Stimulated activated CD4-positive, alpha-beta T cell treated with anti-CD3 and anti-CD28 coated beads, Interleukin-1b, Interleukin-23, amount 100 ng/mL, for 1 hour (primary cell): ENCODE measurements around the gene DGKQ.
"Not testable (repeated sequence)": the region's sequence is repeated elsewhere in the genome, so short reads cannot be mapped to it uniquely, and the experiment has no call there.

Experiments
- DNase-seq, 2 donors: peaks; one replicate each; pipeline ENCODE4 v3.0.0-alpha.2; 2020; ENCODE audit warnings: low read depth in 2 of 2

The DGKQ gene

GRCh38 chr4:925171-925570 lies 48.2 kb downstream of the DGKQ start:
- no peak for DNase-seq

GRCh38 chr4:924107-925096 lies 49.0 kb downstream of the DGKQ start:
- no peak for DNase-seq

DNA sequence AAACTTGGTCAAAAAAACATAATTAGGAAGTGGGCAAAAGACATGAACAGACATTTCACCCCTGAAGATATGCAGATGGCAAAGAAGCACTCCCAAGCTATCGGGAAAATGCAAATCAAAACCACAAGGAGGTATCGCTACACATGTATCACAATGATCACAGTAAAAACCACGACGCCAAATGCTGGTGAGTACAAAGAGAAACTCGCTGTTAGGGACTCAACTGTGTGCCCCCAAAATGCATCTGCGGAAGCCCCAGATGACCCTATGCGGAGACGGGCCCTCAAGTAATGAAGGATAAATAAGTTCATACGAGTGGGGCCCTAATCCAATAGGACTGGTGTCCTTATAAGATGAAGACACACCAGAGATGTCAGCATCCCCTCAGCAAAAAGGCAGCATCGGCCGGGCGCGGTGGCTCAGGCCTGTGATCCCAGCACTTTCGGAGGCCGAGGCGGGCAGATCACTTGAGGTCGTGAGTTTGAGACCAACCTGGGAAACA lies 51.5 kb downstream of the DGKQ start:
- no peak for DNase-seq

DNA sequence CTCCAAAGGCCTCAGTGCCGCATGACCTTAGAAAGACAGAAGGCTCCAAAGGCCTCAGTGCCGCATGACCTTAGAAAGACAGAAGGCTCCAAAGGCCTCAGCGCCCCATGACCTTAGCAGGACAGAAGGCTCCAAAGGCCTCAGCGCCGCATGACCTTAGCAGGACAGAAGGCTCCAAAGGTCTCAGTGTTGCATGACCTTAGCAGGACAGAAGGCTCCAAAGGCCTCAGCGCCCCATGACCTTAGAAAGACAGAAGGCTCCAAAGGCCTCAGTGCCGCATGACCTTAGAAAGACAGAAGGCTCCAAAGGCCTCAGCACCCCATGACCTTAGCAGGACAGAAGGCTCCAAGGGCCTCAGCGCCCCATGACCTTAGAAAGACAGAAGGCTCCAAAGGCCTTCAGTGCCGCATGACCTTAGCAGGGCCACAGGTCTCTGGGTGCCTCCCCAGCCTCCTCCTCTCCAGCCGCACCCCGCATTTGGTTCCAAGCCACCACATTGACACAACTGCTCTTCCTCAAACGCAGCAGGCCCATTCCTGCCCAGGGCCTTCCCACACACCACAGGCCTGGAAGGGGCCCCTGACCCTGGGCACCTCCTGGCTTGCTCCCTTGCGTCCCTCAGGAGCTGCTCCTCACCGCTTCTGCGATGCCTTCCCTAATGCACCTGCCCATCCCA lies 54.2 kb downstream of the DGKQ start:
- not testable (repeated sequence) for DNase-seq

GRCh38 chr4:918591-918990 lies 54.8 kb downstream of the DGKQ start:
- not testable (repeated sequence) for DNase-seq

DNA sequence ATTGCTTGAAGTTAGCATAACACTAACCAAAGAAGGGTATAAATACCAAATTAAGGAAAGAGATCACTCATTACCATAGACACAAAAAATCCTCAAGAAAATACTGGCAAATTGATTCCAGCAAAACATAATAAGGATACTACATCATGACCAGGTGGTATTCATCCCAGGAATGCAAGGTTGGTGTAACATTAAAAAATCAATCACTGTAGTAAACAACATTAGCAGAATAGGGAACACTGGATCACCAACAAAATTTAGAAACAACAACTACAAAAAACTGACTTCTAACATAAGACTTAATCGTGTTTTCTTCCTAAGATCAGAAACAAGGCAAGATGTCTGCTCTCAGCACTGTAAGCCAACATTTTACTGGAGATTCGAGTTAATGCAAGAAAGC lies 55.4 kb downstream of the DGKQ start:
- DNase-seq = no peak

- DNase-seq = no peak
Observed at GRCh38 chr4:917466-917865, 55.9 kb downstream of the DGKQ start.

DNA sequence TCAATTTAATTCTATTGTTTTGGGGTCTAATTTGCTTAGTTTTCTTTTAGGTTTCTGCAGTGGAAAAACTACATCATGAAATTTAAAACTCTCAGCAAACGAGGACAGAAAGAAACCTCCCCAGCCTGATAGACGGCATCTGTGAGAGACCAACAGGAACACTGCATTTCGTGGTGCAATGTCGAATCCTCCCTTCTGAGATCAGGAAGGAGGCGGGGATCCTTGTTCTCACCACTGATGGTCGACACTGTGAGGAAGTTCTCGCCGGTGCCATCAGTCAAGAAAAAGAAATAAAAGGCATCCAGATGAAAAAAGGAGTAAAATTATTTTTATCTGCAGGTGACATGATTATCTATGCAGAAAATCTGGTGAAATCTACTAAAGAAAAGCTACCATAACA lies 57.8 kb downstream of the DGKQ start:
- no peak for DNase-seq

- no peak for DNase-seq
Observed at GRCh38 chr4:915041-915474, 58.3 kb downstream of the DGKQ start.

GRCh38 chr4:914531-914930 lies 58.8 kb downstream of the DGKQ start:
- no peak for DNase-seq

DNA sequence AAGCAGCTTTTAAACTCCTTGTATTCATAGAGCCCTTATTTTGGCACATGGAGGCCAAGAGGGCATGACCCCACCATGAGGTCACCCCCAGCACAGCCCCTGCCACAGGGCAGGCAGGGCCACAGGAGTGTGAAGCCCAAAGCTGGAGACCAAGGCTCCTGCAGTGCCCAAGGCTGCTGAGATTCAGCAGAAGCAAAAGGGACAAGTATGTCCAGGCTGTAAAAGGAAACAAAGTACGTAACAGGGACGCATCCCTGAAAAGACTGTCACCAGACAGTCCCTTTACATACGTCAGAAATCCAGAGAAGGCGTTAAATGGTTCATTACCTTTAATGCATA lies 60.1 kb downstream of the DGKQ start:
- DNase-seq = no peak

DNA sequence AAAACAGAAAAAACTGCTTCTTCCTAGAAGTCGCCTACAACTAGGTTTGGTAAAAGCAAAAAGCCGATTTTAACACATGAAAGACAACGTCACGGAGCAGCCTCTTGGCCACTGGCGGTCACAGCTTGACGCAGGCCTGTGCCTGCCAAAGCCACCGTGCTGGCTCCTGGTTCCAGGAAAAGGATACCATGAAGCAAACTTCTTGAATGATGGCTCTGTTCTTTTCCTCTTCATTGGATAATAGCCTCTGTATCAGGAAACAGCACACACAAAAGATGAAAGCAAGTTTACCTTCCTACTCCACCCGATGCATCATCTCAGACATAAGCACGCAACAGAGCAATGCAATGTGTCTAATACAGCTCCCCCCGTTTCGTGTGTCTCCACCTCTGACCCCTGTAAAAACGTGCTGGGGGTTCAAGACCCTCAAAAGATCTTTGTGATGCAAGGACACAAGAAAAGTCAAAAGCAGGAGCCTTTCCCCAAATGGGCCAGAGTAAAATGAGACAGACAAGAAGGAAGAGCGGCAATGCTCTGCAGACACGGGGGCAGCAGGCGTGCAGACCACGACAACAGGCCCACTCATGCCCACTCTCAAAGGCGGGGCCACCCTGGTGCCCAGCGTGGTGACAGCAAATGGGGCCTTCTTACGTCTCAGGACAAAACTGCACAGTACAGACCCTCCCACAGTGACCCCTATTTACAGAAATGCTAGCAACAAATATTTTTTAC lies 60.7 kb downstream of the DGKQ start:
- DNase-seq = no peak

GRCh38 chr4:911871-912490 lies 61.4 kb downstream of the DGKQ start:
- no peak for DNase-seq

GRCh38 chr4:911221-911751 lies 62.1 kb downstream of the DGKQ start:
- DNase-seq = no peak

DNA sequence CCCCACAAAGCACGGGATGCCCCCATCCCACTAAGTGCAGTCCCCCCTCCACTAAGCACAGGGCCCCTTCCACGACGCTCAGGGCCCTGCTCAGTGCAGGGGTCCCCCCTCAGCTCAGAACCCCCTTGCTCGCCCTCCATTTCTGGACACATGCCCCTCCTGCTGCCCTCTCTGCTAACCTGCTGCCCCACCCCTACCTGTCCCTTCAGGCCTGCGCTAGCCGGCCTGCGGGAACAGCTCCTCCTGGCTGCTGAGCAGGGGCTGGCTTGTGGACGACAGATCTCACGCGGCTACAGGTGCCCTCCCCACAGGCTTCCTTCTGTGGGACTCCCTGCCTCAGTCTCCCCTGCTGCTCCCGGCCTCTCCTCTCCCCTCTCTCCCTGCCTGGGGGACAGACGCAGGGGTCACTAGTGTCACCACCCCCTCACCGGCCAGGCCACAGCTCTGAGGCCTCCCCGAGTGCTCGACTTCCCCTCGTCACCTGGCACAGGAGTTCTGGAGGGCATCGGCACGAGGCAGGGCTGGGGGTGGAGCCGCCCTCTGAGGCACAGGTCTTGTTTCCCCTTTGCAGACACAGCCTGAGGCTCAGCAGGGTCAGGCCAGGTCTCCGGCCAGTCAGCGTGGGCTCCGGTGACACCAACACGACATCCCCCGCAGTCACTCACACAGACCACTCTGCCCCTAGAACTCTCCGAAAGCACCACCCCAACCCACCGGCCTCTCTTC lies 62.8 kb downstream of the DGKQ start:
- DNase-seq = no peak

- DNase-seq = no peak
Observed at GRCh38 chr4:909821-910220, 63.5 kb downstream of the DGKQ start.

GRCh38 chr4:909131-909571 lies 64.2 kb downstream of the DGKQ start:
- DNase-seq = no peak
